ENCODE results near the gene SAMD11. TPM values are rescaled to one million over a fixed set of nuclear protein-coding genes. Genes with fewer than 3 reads are reported as not detected.

The SAMD11 gene
- total and polyA plus RNA-seq, 2 of the 13 experiments (the other 11 are each of a cell fraction or from before 2014, with no cell fraction given): 0.11 TPM; not detected in 1

DNA sequence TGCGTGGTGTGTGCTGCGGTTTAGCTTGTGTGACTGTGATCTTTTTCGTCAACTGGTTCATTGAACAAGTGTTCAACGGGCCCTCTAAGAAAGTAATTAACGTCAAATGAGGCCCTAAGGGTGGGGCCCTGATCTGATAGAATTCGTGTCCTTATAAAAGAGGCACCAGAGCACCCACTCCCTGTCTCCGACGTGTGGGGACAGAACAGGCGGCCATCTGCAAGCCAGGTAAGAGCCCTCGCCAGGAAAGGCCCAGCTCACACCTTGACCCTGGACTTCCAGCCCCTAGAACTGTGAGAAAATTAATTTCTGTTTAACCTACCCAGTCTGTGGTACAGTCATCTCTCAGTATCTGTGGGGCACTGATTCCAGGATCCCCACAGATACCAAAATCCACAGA lies 20.4 kb upstream of the SAMD11 start:
- BruUV-seq (replicated peaks): no TSS peak
- no peaks in the 10 kb centered on the region for H4K20me1 ChIP-seq (ENCODE audit: insufficient read depth, low read length)
- ATAC-seq: no peak
- H3K4me1 ChIP-seq (ENCODE audit: insufficient read depth, low read length): peaks cover 23% of the 10 kb centered on the region
- H3K36me3 ChIP-seq (replicated peaks in 1 of 2; ENCODE audit: control insufficient read depth in 1 of 2, insufficient read depth in 2 of 2, low read length in 2 of 2): no peaks in the 10 kb centered on the region
- WGBS (ENCODE audit: low lambda C conversion rate): 72% methylated on average over 9 of the region's 10 CpGs
- no peaks in the 10 kb centered on the region for H3K79me2 ChIP-seq (ENCODE audit: insufficient read depth, low read length)
- TF ChIP-seq ZNF337 (CRISPR knock-in tag; IDR thresholded peaks at IDR 0.05; ENCODE audit: borderline replicate concordance, low read depth): no peak
- TF ChIP-seq, protein P1, sequence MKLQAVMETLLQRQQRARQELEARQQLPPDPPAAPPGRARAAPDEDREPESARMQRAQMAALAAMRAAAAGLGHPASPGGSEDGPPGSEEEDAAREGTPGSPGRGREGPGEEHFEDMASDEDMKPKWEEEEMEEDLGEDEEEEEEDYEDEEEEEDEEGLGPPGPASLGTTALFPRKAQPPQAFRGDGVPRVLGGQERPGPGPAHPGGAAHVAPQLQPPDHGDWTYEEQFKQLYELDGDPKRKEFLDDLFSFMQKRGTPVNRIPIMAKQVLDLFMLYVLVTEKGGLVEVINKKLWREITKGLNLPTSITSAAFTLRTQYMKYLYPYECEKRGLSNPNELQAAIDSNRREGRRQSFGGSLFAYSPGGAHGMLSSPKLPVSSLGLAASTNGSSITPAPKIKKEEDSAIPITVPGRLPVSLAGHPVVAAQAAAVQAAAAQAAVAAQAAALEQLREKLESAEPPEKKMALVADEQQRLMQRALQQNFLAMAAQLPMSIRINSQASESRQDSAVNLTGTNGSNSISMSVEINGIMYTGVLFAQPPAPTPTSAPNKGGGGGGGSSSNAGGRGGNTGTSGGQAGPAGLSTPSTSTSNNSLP (IDR thresholded peaks at IDR 0.05; ENCODE audit: low read depth, low read length): no peak
- TF ChIP-seq ZNF556 (CRISPR knock-in tag; IDR thresholded peaks at IDR 0.05; ENCODE audit: borderline replicate concordance): no peak
- no peak for TF ChIP-seq ZNF354B (CRISPR knock-in tag; IDR thresholded peaks at IDR 0.05)
- TF ChIP-seq, protein P2, sequence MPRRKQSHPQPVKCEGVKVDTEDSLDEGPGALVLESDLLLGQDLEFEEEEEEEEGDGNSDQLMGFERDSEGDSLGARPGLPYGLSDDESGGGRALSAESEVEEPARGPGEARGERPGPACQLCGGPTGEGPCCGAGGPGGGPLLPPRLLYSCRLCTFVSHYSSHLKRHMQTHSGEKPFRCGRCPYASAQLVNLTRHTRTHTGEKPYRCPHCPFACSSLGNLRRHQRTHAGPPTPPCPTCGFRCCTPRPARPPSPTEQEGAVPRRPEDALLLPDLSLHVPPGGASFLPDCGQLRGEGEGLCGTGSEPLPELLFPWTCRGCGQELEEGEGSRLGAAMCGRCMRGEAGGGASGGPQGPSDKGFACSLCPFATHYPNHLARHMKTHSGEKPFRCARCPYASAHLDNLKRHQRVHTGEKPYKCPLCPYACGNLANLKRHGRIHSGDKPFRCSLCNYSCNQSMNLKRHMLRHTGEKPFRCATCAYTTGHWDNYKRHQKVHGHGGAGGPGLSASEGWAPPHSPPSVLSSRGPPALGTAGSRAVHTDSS (CRISPR knock-in tag; conservative IDR thresholded peaks at IDR 0.05): no peak
- TF ChIP-seq, protein P3, sequence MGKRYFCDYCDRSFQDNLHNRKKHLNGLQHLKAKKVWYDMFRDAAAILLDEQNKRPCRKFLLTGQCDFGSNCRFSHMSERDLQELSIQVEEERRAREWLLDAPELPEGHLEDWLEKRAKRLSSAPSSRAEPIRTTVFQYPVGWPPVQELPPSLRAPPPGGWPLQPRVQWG (CRISPR knock-in tag; IDR thresholded peaks at IDR 0.05; ENCODE audit: borderline replicate concordance, low read depth): no peak
- no peak for TF ChIP-seq MAF1 (CRISPR knock-in tag; IDR thresholded peaks at IDR 0.05; ENCODE audit: borderline replicate concordance)
- H3K27ac ChIP-seq (ENCODE audit: extremely low read length, insufficient read depth, low read length): no peak overlapping the region
- ChIA-PET CTCF (ENCODE audit: low intra/inter-chr PET ratio, low total read pairs) (interaction anchor here (0.9 kb wide), 1 partner anchor 35 kb away, joined by 4 read pairs; no protein-coding TSS in a partner anchor), POLR2A (no interaction called here)
- H2AFZ ChIP-seq (ENCODE audit: low read length): no peak overlapping the region
- intact Hi-C loops (cut with micrococcal nuclease; ENCODE audit: unreplicated experiment): no loop called here
- no peak overlapping the region for H3K4me2 ChIP-seq (ENCODE audit: low read depth, low read length)
- in situ Hi-C loops (cut with HindIII; ENCODE audit: extremely low pct_ligation_motif_present, low pct_unique_long_range_greater_than_20kb): no loop called here
- no peak overlapping the region for H3K4me3 ChIP-seq (replicated peaks in 1 of 3; ENCODE audit: insufficient read depth in 1 of 3, low read depth in 2 of 3, low read length in 3 of 3)
- no peaks in the 10 kb centered on the region for H3K9me3 ChIP-seq (ENCODE audit: low read length)
- no peak for DNase-seq (ENCODE audit: low spot score)
- peaks cover 27 to 84% of the 10 kb centered on the region in 2 experiments; a peak in 4 of 5 replicates for H3K27me3 ChIP-seq (ENCODE audit: control insufficient read depth in 1 of 2, insufficient read depth in 2 of 2, low read length in 2 of 2)
- no peak overlapping the region for H3K9ac ChIP-seq (ENCODE audit: insufficient read depth, low read depth, low read length)
- FAIRE-seq: no peak

All from HepG2 (cell line).